ENCODE results near the gene CSNK1G3. TPM values are rescaled to one million over a fixed set of nuclear protein-coding genes. Genes with fewer than 3 reads are reported as not detected.

The CSNK1G3 gene
- polyA plus RNA-seq, 1 experiment = 9.8 TPM

DNA sequence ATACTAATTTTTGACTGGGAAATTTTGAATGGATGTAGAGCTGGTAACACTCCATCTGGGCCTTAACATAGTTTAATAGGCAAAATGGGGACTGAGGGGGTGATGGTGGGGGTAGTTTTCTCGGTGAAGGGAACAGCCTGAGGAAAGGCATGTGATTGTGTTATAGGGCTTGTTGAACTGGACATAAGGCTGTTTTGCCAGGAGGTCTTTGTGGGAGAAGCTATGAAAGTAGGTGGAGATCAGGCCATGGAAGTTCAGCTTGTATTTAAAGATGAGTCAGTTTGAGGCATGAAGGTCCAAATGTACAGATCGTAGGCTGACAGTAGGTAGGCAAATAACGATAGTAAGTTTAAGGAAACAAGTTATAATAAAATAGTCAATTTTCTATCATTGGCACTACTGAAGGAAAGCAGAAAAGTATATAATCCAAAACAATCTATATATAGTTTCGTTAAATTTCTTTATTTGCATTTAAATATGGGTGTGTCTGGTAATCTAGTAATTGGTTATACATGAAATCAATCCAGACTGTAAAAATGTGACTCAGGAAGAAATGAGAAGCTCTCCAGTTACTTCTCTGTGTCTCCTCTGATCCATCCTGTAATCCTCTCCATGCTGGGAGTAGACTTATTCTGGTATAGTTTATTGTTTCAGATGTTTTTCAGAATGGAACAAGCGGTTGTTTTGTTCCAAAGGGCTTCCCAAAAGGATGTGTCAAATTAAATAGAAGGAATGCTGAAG lies 2.8 kb downstream of the CSNK1G3 start:
- CTCF ChIA-PET = interaction anchor here (1.0 kb wide), 1 partner anchor 91 kb away, joined by 3 read pairs; the partner anchor contains the start of gene CEP120
- POLR2A ChIA-PET = interaction anchor here (0.6 kb wide), 1 partner anchor 85 kb away, joined by 3 read pairs; no protein-coding TSS in a partner anchor

DNA sequence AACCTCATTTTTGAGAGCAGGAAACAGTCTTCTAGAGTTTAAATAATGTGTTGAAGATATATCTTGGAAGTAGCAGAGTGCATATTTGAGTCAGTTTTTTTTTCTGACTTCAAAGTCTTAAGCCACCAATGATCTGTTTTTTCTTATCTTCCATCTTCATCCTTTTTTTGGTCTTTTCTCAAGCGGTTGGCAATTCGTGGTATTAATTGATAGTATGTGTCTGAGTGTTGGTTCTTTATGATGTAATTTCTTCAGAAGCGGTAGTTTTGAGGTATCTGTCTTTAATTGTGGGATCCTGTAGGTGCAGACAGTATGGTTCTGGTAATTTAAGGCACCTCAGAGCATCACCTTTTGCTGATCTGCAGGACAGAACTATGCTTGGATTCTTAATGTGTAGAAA lies 3.9 kb downstream of the CSNK1G3 start:
- no peaks in the 10 kb centered on the region for H3K27me3 ChIP-seq (ENCODE audit: control insufficient read depth, insufficient read depth, low read length)
- POLR2A ChIA-PET = no interaction called here
- CTCF ChIA-PET = no interaction called here

More for the DNA sequence above, 2.8 kb downstream of the CSNK1G3 start:
- no peaks in the 10 kb centered on the region for H3K36me3 ChIP-seq (ENCODE audit: control insufficient read depth, insufficient read depth, low read length)
- no peak for DNase-seq (ENCODE audit: low read depth)
- no peak for TF ChIP-seq CTCF (IDR thresholded peaks at IDR 0.05; ENCODE audit: insufficient read depth, low read depth, low read length)
- H3K27me3 ChIP-seq (ENCODE audit: control insufficient read depth, insufficient read depth, low read length) = no peaks in the 10 kb centered on the region
- no peak overlapping the region for H3K4me3 ChIP-seq (ENCODE audit: low read depth, low read length)

GRCh38 chr5:123517476-123517875 lies 5.5 kb downstream of the CSNK1G3 start:
- no peak overlapping the region for H3K4me3 ChIP-seq (ENCODE audit: low read depth, low read length)
- POLR2A ChIA-PET = no interaction called here
- H3K36me3 ChIP-seq (ENCODE audit: control insufficient read depth, insufficient read depth, low read length) = no peaks in the 10 kb centered on the region
- no peak for DNase-seq (ENCODE audit: low read depth)
- TF ChIP-seq CTCF (IDR thresholded peaks at IDR 0.05; ENCODE audit: insufficient read depth, low read depth, low read length) = no peak
- no peaks in the 10 kb centered on the region for H3K27me3 ChIP-seq (ENCODE audit: control insufficient read depth, insufficient read depth, low read length)
- CTCF ChIA-PET = interaction anchor here (1.3 kb wide), 1 partner anchor 26 kb away, joined by 3 read pairs; no protein-coding TSS in a partner anchor

More for the DNA sequence above, 3.9 kb downstream of the CSNK1G3 start:
- DNase-seq (ENCODE audit: low read depth) = no peak
- Histone ChIP-seq H3K36me3 (ENCODE audit: control insufficient read depth, insufficient read depth, low read length) (no peaks in the 10 kb centered on the region), H3K4me3 (ENCODE audit: low read depth, low read length) (no peak overlapping the region)
- no peak for TF ChIP-seq CTCF (IDR thresholded peaks at IDR 0.05; ENCODE audit: insufficient read depth, low read depth, low read length)

GRCh38 chr5:123518111-123518510 lies 6.1 kb downstream of the CSNK1G3 start:
- ChIA-PET CTCF (interaction anchor here (1.3 kb wide), 1 partner anchor 26 kb away, joined by 3 read pairs; no protein-coding TSS in a partner anchor), POLR2A (no interaction called here)

More at GRCh38 chr5:123518111-123518510, 6.1 kb downstream of the CSNK1G3 start:
- no peak for DNase-seq (ENCODE audit: low read depth)
- Histone ChIP-seq H3K27me3 (ENCODE audit: control insufficient read depth, insufficient read depth, low read length) (no peaks in the 10 kb centered on the region), H3K4me3 (ENCODE audit: low read depth, low read length) (no peak overlapping the region), H3K36me3 (ENCODE audit: control insufficient read depth, insufficient read depth, low read length) (no peaks in the 10 kb centered on the region)
- TF ChIP-seq CTCF (IDR thresholded peaks at IDR 0.05; ENCODE audit: insufficient read depth, low read depth, low read length) = no peak

Data from BJ (cell line).